CD4-positive, CD25-positive, alpha-beta regulatory T cell (primary cell): Measurements from ENCODE around the gene LMO7. TPM values are rescaled to one million over a fixed set of nuclear protein-coding genes. Genes with fewer than 3 reads are reported as not detected.

Source experiments
- ATAC-seq, 2 donors: fragments of 150-1000 bp; cut with Tn5 transposase; one replicate each; pipeline ENCODE4 v1.10.0; 2021; ENCODE audit warnings: low read depth in 2 of 2, moderate number of reproducible peaks in 2 of 2, moderate library complexity in 1 of 2
- DNase-seq, 3 donors: peaks; one replicate each; pipeline versions ENCODE4 v3.0.0 to v3.0.0-alpha.2; 2012 to 2022; ENCODE audit warnings: mixed read lengths in 1 of 3
- H3K27ac ChIP-seq: one replicate; pipeline ENCODE4 v1.7.0; 2013; ENCODE audit warnings: mild to moderate bottlenecking, low read length; ENCODE audit not compliant: insufficient read depth, poor library complexity, severe bottlenecking
- H3K27me3 ChIP-seq: one replicate; pipeline ENCODE4 v1.7.0; 2013; ENCODE audit warnings: low read length; ENCODE audit not compliant: control insufficient read depth, insufficient read depth
- H3K36me3 ChIP-seq: one replicate; pipeline ENCODE4 v1.7.0; 2013; ENCODE audit warnings: mild to moderate bottlenecking, low read length, moderate library complexity; ENCODE audit not compliant: control insufficient read depth, insufficient read depth
- H3K4me1 ChIP-seq: 2 replicates; pipeline ENCODE4 v1.7.0; 2013; ENCODE audit warnings: mild to moderate bottlenecking, low read length; ENCODE audit not compliant: insufficient read depth, control insufficient read depth, poor library complexity, severe bottlenecking
- H3K4me3 ChIP-seq: one replicate; pipeline ENCODE4 v1.7.0; 2013; ENCODE audit warnings: low read depth, mild to moderate bottlenecking, low read length, moderate library complexity
- H3K9me3 ChIP-seq, 2 experiments: 1 replicate in 1 of 2; 2 replicates in 1 of 2; pipeline ENCODE4 v1.7.0; 2013; ENCODE audit warnings: low read length in 2 of 2, mild to moderate bottlenecking in 1 of 2, moderate library complexity in 1 of 2; ENCODE audit not compliant: control insufficient read depth in 2 of 2
- H3K27ac Mint-ChIP-seq, 3 donors: one replicate each; pipeline ENCODE4 v1.8.0; 2020 to 2022; ENCODE audit warnings: mild to moderate bottlenecking in 3 of 3, mixed read lengths in 3 of 3, moderate library complexity in 2 of 3
- H3K27me3 Mint-ChIP-seq: one replicate; pipeline ENCODE4 v1.8.0; 2022; ENCODE audit warnings: mild to moderate bottlenecking, mixed read lengths
- H3K36me3 Mint-ChIP-seq: one replicate; pipeline ENCODE4 v1.8.0; 2020; ENCODE audit warnings: mixed read lengths
- H3K4me1 Mint-ChIP-seq, 4 donors: one replicate each; pipeline ENCODE4 v1.8.0; 2020 to 2022; ENCODE audit warnings: mixed read lengths in 4 of 4, mild to moderate bottlenecking in 1 of 4
- H3K4me3 Mint-ChIP-seq, 4 donors: one replicate each; pipeline ENCODE4 v1.8.0; 2020 to 2022; ENCODE audit warnings: mild to moderate bottlenecking in 4 of 4, mixed read lengths in 4 of 4, moderate library complexity in 3 of 4
- H3K9me3 Mint-ChIP-seq, 7 donors: one replicate each; pipeline ENCODE4 v1.8.0; 2020 to 2022; ENCODE audit warnings: mixed read lengths in 7 of 7, mild to moderate bottlenecking in 3 of 7, moderate library complexity in 2 of 7
- polyA plus RNA-seq, 4 donors: library from polyadenylated mRNA; unstranded; fragments of 300-500 nt; fragmentation: Illumina TruSeq; gene quantifications; one replicate each; pipeline ENCODE4 v1.2.3, GENCODE V29; 2021
- total RNA-seq: library from RNA; stranded (reverse); gene quantifications from one replicate; pipeline ENCODE4 v1.2.3, GENCODE V29; 2022

The LMO7 gene
- total and polyA plus RNA-seq, 5 donors from 2014 or later = 4.2 to 22.5 (median 10.6) TPM

- Histone ChIP-seq H3K9me3 (no peaks in the 10 kb centered on the region), H3K27ac (no peak overlapping the region), H3K4me3 (no peak overlapping the region), H3K27me3 (no peaks in the 10 kb centered on the region), H3K4me1 (peaks cover under 1% of the 10 kb centered on the region), H3K36me3 (peaks cover 2% of the 10 kb centered on the region)
- ATAC-seq = no peak
- Mint-ChIP-seq H3K9me3 (no peaks in the 10 kb centered on the region), H3K4me1 (peaks cover 0 to 11% (median 6%) of the 10 kb centered on the region in 4 donors), H3K27ac (peak overlapping the region in 1 of 3 donors; percentile 42), H3K4me3 (no peak overlapping the region), H3K27me3 (no peaks in the 10 kb centered on the region), H3K36me3 (peaks cover 24% of the 10 kb centered on the region)
- no peak for DNase-seq
Observed at GRCh38 chr13:75797239-75797638, 161.1 kb downstream of the LMO7 start.

- Histone ChIP-seq H3K36me3 (peaks cover 2% of the 10 kb centered on the region), H3K27ac (no peak overlapping the region), H3K4me3 (no peak overlapping the region), H3K4me1 (peaks cover 6% of the 10 kb centered on the region), H3K27me3 (no peaks in the 10 kb centered on the region), H3K9me3 (no peaks in the 10 kb centered on the region)
- H3K27ac Mint-ChIP-seq = peak overlapping the region in 1 of 3 donors; percentile 42
- DNase-seq (no peak), ATAC-seq (no peak)
- H3K36me3 Mint-ChIP-seq = peaks cover 24% of the 10 kb centered on the region
- H3K4me3 Mint-ChIP-seq = no peak overlapping the region
- H3K9me3 Mint-ChIP-seq = no peaks in the 10 kb centered on the region
- peaks cover 5 to 16% (median 9%) of the 10 kb centered on the region in 4 donors for H3K4me1 Mint-ChIP-seq
- no peaks in the 10 kb centered on the region for H3K27me3 Mint-ChIP-seq
Observed at GRCh38 chr13:75797719-75798118, 161.6 kb downstream of the LMO7 start.

DNA sequence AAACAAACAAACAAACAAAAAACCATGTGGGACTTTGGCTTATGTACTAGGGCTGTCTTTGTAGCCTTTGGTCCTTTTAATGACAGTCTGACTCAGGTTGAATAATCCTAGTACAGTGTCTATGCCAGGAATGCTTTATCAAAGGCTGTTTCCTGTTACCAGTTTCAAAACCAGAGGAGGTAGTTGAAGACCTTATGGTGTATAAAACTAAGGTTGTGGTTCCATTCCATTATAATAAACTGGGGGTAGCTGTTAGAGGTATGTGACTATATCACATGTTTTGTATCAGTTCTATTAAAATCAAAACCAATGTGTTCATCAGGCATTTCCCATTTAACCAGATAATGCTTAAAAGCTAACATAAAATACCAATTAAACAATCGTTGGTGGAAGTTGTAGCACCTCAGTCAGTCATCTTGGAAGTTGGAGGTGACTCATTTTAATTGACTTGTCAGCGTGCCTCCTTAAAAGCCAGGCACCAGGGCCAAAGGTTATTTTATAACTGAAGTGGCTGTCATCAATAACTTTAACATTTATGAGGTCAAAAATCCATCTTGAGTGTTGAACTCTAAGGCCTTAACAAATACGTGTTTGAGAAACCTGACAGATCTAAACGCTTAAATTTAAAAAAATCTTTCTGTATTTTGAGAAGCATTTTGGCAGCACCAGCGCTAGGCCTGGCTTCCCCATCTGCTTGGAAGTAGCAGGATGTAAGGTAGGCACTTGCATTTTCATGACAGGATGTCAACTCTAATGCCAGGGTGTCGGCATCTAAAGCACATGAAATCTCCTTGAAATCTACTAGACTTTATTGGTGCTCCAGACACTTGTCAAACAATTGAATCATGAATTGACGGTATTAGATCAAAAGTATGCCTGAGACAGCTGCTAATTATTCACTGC, 162.5 kb downstream of the LMO7 start:
- Histone ChIP-seq H3K4me1 (peaks cover 15% of the 10 kb centered on the region), H3K9me3 (no peaks in the 10 kb centered on the region), H3K36me3 (peaks cover 2% of the 10 kb centered on the region), H3K27ac (no peak overlapping the region), H3K4me3 (no peak overlapping the region), H3K27me3 (no peaks in the 10 kb centered on the region)
- peaks cover 24% of the 10 kb centered on the region for H3K36me3 Mint-ChIP-seq
- no peak overlapping the region for H3K4me3 Mint-ChIP-seq
- no peaks in the 10 kb centered on the region for H3K27me3 Mint-ChIP-seq
- peak overlapping the region in 2 of 3 donors; percentile 4 to 39 for H3K27ac Mint-ChIP-seq
- peaks cover 10 to 25% (median 16%) of the 10 kb centered on the region in 4 donors for H3K4me1 Mint-ChIP-seq
- DNase-seq (peak in 1 of 3 donors; percentile 3), ATAC-seq (no peak)
- H3K9me3 Mint-ChIP-seq = no peaks in the 10 kb centered on the region

DNA sequence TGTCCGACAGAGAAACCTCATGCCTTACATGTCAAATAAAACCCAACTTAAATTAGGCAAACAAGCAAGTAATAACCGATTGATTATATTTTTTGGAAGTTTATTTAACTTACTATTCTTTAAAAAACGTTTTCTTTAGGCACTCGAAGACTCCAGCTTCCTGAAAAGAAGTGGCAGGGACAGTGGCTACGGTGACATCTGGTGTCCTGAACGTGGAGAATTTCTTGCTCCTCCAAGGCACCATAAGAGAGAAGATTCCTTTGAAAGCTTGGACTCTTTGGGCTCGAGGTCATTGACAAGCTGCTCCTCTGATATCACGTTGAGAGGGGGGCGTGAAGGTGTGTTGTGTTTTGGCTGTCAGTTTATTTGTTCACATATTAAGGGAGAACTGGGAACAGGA, 164.4 kb downstream of the LMO7 start:
- peaks cover 16% of the 10 kb centered on the region for H3K4me1 ChIP-seq
- no peak overlapping the region for H3K27ac ChIP-seq
- no peaks in the 10 kb centered on the region for H3K9me3 ChIP-seq
- Mint-ChIP-seq H3K9me3 (no peaks in the 10 kb centered on the region), H3K36me3 (peaks cover 24% of the 10 kb centered on the region), H3K4me1 (peaks cover 14 to 33% (median 23%) of the 10 kb centered on the region in 4 donors), H3K27ac (peak overlapping the region in 2 of 3 donors; percentile 12 to 84), H3K27me3 (no peaks in the 10 kb centered on the region), H3K4me3 (no peak overlapping the region)
- no peak overlapping the region for H3K4me3 ChIP-seq
- H3K27me3 ChIP-seq = no peaks in the 10 kb centered on the region
- no peak for ATAC-seq
- DNase-seq = no peak
- peaks cover 2% of the 10 kb centered on the region for H3K36me3 ChIP-seq

- H3K27ac Mint-ChIP-seq = peak overlapping the region in 1 of 3 donors; percentile 84
- Histone ChIP-seq H3K4me3 (no peak overlapping the region), H3K4me1 (peaks cover 16% of the 10 kb centered on the region), H3K27me3 (no peaks in the 10 kb centered on the region), H3K27ac (no peak overlapping the region), H3K36me3 (peaks cover under 1% of the 10 kb centered on the region), H3K9me3 (no peaks in the 10 kb centered on the region)
- H3K9me3 Mint-ChIP-seq = no peaks in the 10 kb centered on the region
- H3K27me3 Mint-ChIP-seq = no peaks in the 10 kb centered on the region
- no peak for DNase-seq
- ATAC-seq = no peak
- no peak overlapping the region for H3K4me3 Mint-ChIP-seq
- H3K4me1 Mint-ChIP-seq = peaks cover 14 to 33% (median 23%) of the 10 kb centered on the region in 4 donors
- peaks cover 26% of the 10 kb centered on the region for H3K36me3 Mint-ChIP-seq
Observed at GRCh38 chr13:75801388-75801945, 165.3 kb downstream of the LMO7 start.

DNA sequence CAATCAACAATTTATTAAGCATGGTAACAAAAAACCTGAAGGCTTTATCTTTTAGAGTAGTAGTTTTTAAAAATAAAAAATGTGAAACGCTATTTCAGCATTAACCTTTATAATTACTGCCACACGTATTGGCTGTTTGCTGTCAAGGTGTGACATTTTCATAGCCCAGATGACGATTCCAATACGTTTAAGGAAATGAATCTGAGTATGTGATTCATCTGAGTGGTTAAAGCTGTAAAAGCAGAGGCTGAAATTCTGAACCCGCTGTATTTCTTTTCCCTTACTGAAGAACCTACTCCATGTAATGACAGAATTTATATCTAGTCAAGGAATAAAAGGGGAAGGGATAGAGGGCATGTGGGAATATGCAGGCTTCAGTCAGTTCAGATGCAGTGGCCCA, 166.0 kb downstream of the LMO7 start:
- H3K36me3 ChIP-seq = no peaks in the 10 kb centered on the region
- DNase-seq = peak in 1 of 3 donors; percentile 9
- ATAC-seq = no peak
- Mint-ChIP-seq H3K4me3 (peak overlapping the region in 1 of 4 donors; percentile 44), H3K4me1 (peaks cover 14 to 33% (median 23%) of the 10 kb centered on the region in 4 donors), H3K27me3 (no peaks in the 10 kb centered on the region), H3K27ac (peak overlapping the region; percentile 84 to 93 (median 88)), H3K9me3 (no peaks in the 10 kb centered on the region), H3K36me3 (peaks cover 20% of the 10 kb centered on the region)
- no peak overlapping the region for H3K27ac ChIP-seq
- peaks cover 16% of the 10 kb centered on the region for H3K4me1 ChIP-seq
- H3K9me3 ChIP-seq = no peaks in the 10 kb centered on the region
- no peaks in the 10 kb centered on the region for H3K27me3 ChIP-seq
- H3K4me3 ChIP-seq = peak overlapping the region; percentile 56

GRCh38 chr13:75803164-75803611, 167.1 kb downstream of the LMO7 start:
- Mint-ChIP-seq H3K36me3 (peaks cover 22% of the 10 kb centered on the region), H3K4me1 (peaks cover 10 to 33% (median 23%) of the 10 kb centered on the region in 4 donors), H3K27me3 (no peaks in the 10 kb centered on the region), H3K27ac (peak overlapping the region; percentile 84 to 93 (median 88)), H3K9me3 (no peaks in the 10 kb centered on the region), H3K4me3 (peak overlapping the region in 3 of 4 donors; percentile 3 to 80 (median 44))
- H3K27ac ChIP-seq = peak overlapping the region; percentile 10
- no peaks in the 10 kb centered on the region for H3K9me3 ChIP-seq
- H3K36me3 ChIP-seq = no peaks in the 10 kb centered on the region
- H3K27me3 ChIP-seq = no peaks in the 10 kb centered on the region
- H3K4me3 ChIP-seq = peak overlapping the region; percentile 56
- ATAC-seq (peak; percentile 98), DNase-seq (peak in 2 of 3 donors; percentile 48 to 54)
- peaks cover 16% of the 10 kb centered on the region for H3K4me1 ChIP-seq
